ENCODE data around the gene CYS1.
A peak's percentile ranks its signal among the peaks of the same experiment; 100 is the strongest.
"Not testable (repeated sequence)": the region's sequence is repeated elsewhere in the genome, so short reads cannot be mapped to it uniquely, and the experiment has no call there.

The CYS1 gene

GRCh38 chr2:10079870-10080535 lies at the start of gene CYS1:
Gene CYS1, minus strand, starts transcription at chr2:10080411. Its CDS starts 188 bp downstream, at chr2:10080223.
- no peak for DNase-seq (ENCODE audit: low read depth, low spot score)

GRCh38 chr2:10129490-10129889 lies 49.3 kb upstream of the CYS1 start:
- DNase-seq (ENCODE audit: low read depth, low spot score): no peak

- no peak for DNase-seq (ENCODE audit: low read depth, low spot score)
Observed at GRCh38 chr2:10128420-10128819, 48.2 kb upstream of the CYS1 start.

- no peak for DNase-seq (ENCODE audit: low read depth, low spot score)
Observed at GRCh38 chr2:10126632-10127026, 46.4 kb upstream of the CYS1 start.

- DNase-seq (ENCODE audit: low read depth, low spot score): no peak
Observed at GRCh38 chr2:10125842-10126631, 45.8 kb upstream of the CYS1 start.

- DNase-seq (ENCODE audit: low read depth, low spot score): peak; percentile 63
Observed at GRCh38 chr2:10124538-10125045, 44.4 kb upstream of the CYS1 start.

- no peak for DNase-seq (ENCODE audit: low read depth, low spot score)
Observed at GRCh38 chr2:10123281-10123680, 43.1 kb upstream of the CYS1 start.

GRCh38 chr2:10122500-10123280 lies 42.5 kb upstream of the CYS1 start, which contains the start of gene RRM2:
Gene RRM2, plus strand, starts transcription at chr2:10122739. Its CDS starts 60 bp downstream, at chr2:10122799.
- DNase-seq (ENCODE audit: low read depth, low spot score): peak; percentile 71

GRCh38 chr2:10120877-10121574 lies 40.8 kb upstream of the CYS1 start:
- no peak for DNase-seq (ENCODE audit: low read depth, low spot score)

GRCh38 chr2:10120158-10120876 lies 40.1 kb upstream of the CYS1 start:
- DNase-seq (ENCODE audit: low read depth, low spot score): peak; percentile 57

- no peak for DNase-seq (ENCODE audit: low read depth, low spot score)
Observed at GRCh38 chr2:10119601-10120157, 39.5 kb upstream of the CYS1 start.

GRCh38 chr2:10119027-10119325 lies 38.8 kb upstream of the CYS1 start:
- DNase-seq (ENCODE audit: low read depth, low spot score): no peak

GRCh38 chr2:10109311-10109710 lies 29.1 kb upstream of the CYS1 start:
- DNase-seq (ENCODE audit: low read depth, low spot score): no peak

- not testable (repeated sequence) for DNase-seq (ENCODE audit: low read depth, low spot score)
Observed at GRCh38 chr2:10104906-10105305, 24.7 kb upstream of the CYS1 start.

- DNase-seq (ENCODE audit: low read depth, low spot score): no peak
Observed at GRCh38 chr2:10103179-10103578, 23.0 kb upstream of the CYS1 start.

- no peak for DNase-seq (ENCODE audit: low read depth, low spot score)
Observed at GRCh38 chr2:10101491-10101890, 21.3 kb upstream of the CYS1 start.

GRCh38 chr2:10097352-10098148 lies 17.3 kb upstream of the CYS1 start:
- no peak for DNase-seq (ENCODE audit: low read depth, low spot score)

- DNase-seq (ENCODE audit: low read depth, low spot score): no peak
Observed at GRCh38 chr2:10096641-10097040, 16.4 kb upstream of the CYS1 start.

GRCh38 chr2:10095175-10095574 lies 15.0 kb upstream of the CYS1 start:
- DNase-seq (ENCODE audit: low read depth, low spot score): no peak
